Muscle layer of duodenum (tissue), 2 donors: ENCODE measurements around the gene PCDHB10.
A peak's percentile ranks its signal among the peaks of the same experiment; 100 is the strongest.
"Not testable (repeated sequence)": the region's sequence is repeated elsewhere in the genome, so short reads cannot be mapped to it uniquely, and the experiment has no call there.

Experiments
- H3K27ac ChIP-seq: one replicate; pipeline ENCODE4 v1.7.0; 2013; ENCODE audit warnings: mild to moderate bottlenecking, low read length
- H3K27me3 ChIP-seq: one replicate; pipeline ENCODE4 v1.7.0; 2013; ENCODE audit warnings: low read depth, mild to moderate bottlenecking, control low read depth, low read length
- H3K36me3 ChIP-seq, 2 donors: one replicate each; pipeline ENCODE4 v1.7.0; 2013; ENCODE audit warnings: low read length in 2 of 2, control low read depth in 1 of 2, mild to moderate bottlenecking in 1 of 2; ENCODE audit not compliant: insufficient read depth in 2 of 2, control insufficient read depth in 1 of 2
- H3K4me1 ChIP-seq, 2 donors: one replicate each; pipeline ENCODE4 v1.7.0; 2013; ENCODE audit warnings: low read length in 2 of 2, mild to moderate bottlenecking in 2 of 2, control low read depth in 1 of 2, moderate library complexity in 1 of 2; ENCODE audit not compliant: insufficient read depth in 2 of 2, control insufficient read depth in 1 of 2
- H3K4me3 ChIP-seq, 2 donors: one replicate each; pipeline ENCODE4 v1.7.0; 2013; ENCODE audit warnings: low read length in 2 of 2, low read depth in 1 of 2, mild to moderate bottlenecking in 1 of 2
- H3K9me3 ChIP-seq, 2 donors: one replicate each; pipeline ENCODE4 v1.7.0; 2013; ENCODE audit warnings: low read length in 2 of 2, control low read depth in 1 of 2, mild to moderate bottlenecking in 1 of 2; ENCODE audit not compliant: control insufficient read depth in 1 of 2
- donor health status: healthy.

Gene PCDHB10

GRCh38 chr5:141192110-141192725 lies at the start of gene PCDHB10:
PCDHB10 (plus strand) TSS chr5:141192353; CDS start chr5:141192553, 200 bp downstream.
- H3K9me3 ChIP-seq = peaks cover 15 to 54% of the 10 kb centered on the region in 2 donors
- H3K4me1 ChIP-seq = no peaks in the 10 kb centered on the region
- H3K27me3 ChIP-seq = no peaks in the 10 kb centered on the region
- no peaks in the 10 kb centered on the region for H3K36me3 ChIP-seq
- H3K4me3 ChIP-seq = peak within 1 kb of the TSS; percentile 49 to 55
- H3K27ac ChIP-seq = no peak within 1 kb of the TSS

- Histone ChIP-seq H3K4me1 (no peaks in the 10 kb centered on the region), H3K9me3 (peaks cover 16 to 61% of the 10 kb centered on the region in 2 donors), H3K36me3 (no peaks in the 10 kb centered on the region), H3K27ac (no peak within 1 kb of the TSS), H3K27me3 (no peaks in the 10 kb centered on the region), H3K4me3 (peak within 1 kb of the TSS; percentile 41 to 50)
These were observed 42.3 kb upstream of the PCDHB10 start, which contains the start of gene PCDHB6 for GRCh38 chr5:141149812-141150211. PCDHB6 (plus strand) TSS chr5:141150057; CDS start chr5:141150258, 201 bp downstream.

GRCh38 chr5:141150224-141150992 lies 41.7 kb upstream of the PCDHB10 start:
- H3K27me3 ChIP-seq = no peaks in the 10 kb centered on the region
- peak overlapping the region; percentile 41 to 50 for H3K4me3 ChIP-seq
- no peaks in the 10 kb centered on the region for H3K4me1 ChIP-seq
- H3K9me3 ChIP-seq = peaks cover 16 to 66% of the 10 kb centered on the region in 2 donors
- no peaks in the 10 kb centered on the region for H3K36me3 ChIP-seq
- H3K27ac ChIP-seq = no peak overlapping the region

GRCh38 chr5:141150993-141151325 lies 41.2 kb upstream of the PCDHB10 start:
- no peaks in the 10 kb centered on the region for H3K27me3 ChIP-seq
- no peaks in the 10 kb centered on the region for H3K4me1 ChIP-seq
- peak overlapping the region; percentile 8 to 50 for H3K4me3 ChIP-seq
- peaks cover 16 to 70% of the 10 kb centered on the region in 2 donors for H3K9me3 ChIP-seq
- no peaks in the 10 kb centered on the region for H3K36me3 ChIP-seq
- H3K27ac ChIP-seq = no peak overlapping the region

GRCh38 chr5:141151632-141152031 lies 40.5 kb upstream of the PCDHB10 start:
- H3K4me1 ChIP-seq = not testable (repeated sequence)
- peaks cover 20 to 71% of the 10 kb centered on the region in 2 donors for H3K9me3 ChIP-seq

GRCh38 chr5:141152096-141152495 lies 40.1 kb upstream of the PCDHB10 start:
- H3K27ac ChIP-seq, H3K27me3 ChIP-seq, H3K36me3 ChIP-seq, H3K4me1 ChIP-seq: not testable (repeated sequence)
- Histone ChIP-seq H3K9me3 (peaks cover 23 to 75% of the 10 kb centered on the region in 2 donors), H3K4me3 (peak overlapping the region in 1 of 2 donors; percentile 36)

More at GRCh38 chr5:141151632-141152031, 40.5 kb upstream of the PCDHB10 start:
- not testable (repeated sequence) for H3K27me3 ChIP-seq, H3K27ac ChIP-seq, H3K36me3 ChIP-seq
- peak overlapping the region in 1 of 2 donors; percentile 36 for H3K4me3 ChIP-seq

- Histone ChIP-seq H3K4me3 (peak overlapping the region in 1 of 2 donors; percentile 41), H3K27ac (no peak overlapping the region), H3K36me3 (no peaks in the 10 kb centered on the region), H3K27me3 (no peaks in the 10 kb centered on the region), H3K9me3 (peaks cover 23 to 67% of the 10 kb centered on the region in 2 donors), H3K4me1 (no peaks in the 10 kb centered on the region)
These were observed 36.4 kb upstream of the PCDHB10 start for GRCh38 chr5:141155540-141156374.

GRCh38 chr5:141157356-141157755 lies 34.8 kb upstream of the PCDHB10 start:
- peaks cover 17 to 61% of the 10 kb centered on the region in 2 donors for H3K9me3 ChIP-seq

GRCh38 chr5:141157901-141158300 lies 34.3 kb upstream of the PCDHB10 start:
- H3K27ac ChIP-seq, H3K27me3 ChIP-seq, H3K4me1 ChIP-seq, H3K36me3 ChIP-seq: not testable (repeated sequence)
- Histone ChIP-seq H3K9me3 (peaks cover 14 to 65% of the 10 kb centered on the region in 2 donors), H3K4me3 (peak overlapping the region in 1 of 2 donors; percentile 37)

More at GRCh38 chr5:141157356-141157755, 34.8 kb upstream of the PCDHB10 start:
- H3K4me1 ChIP-seq, H3K27me3 ChIP-seq, H3K36me3 ChIP-seq, H3K27ac ChIP-seq: not testable (repeated sequence)
- peak overlapping the region in 1 of 2 donors; percentile 41 for H3K4me3 ChIP-seq

GRCh38 chr5:141172381-141173204 lies 19.6 kb upstream of the PCDHB10 start, which contains the start of gene PCDHB7:
PCDHB7 (plus strand) TSS chr5:141172644; CDS start chr5:141172836, 192 bp downstream.
- Histone ChIP-seq H3K27ac (no peak within 1 kb of the TSS), H3K4me1 (no peaks in the 10 kb centered on the region), H3K9me3 (peaks cover 40 to 59% of the 10 kb centered on the region in 2 donors), H3K27me3 (no peaks in the 10 kb centered on the region), H3K4me3 (peak within 1 kb of the TSS; percentile 28 to 39), H3K36me3 (no peaks in the 10 kb centered on the region)
